Activated CD4-positive, alpha-beta T cell treated with anti-CD3 and anti-CD28 coated beads, Interleukin-2, amount 50 U/mL, for 24 hours (primary cell): ENCODE results near the gene DLST.
A peak's percentile ranks its signal among the peaks of the same experiment; 100 is the strongest.
"Not testable (repeated sequence)": the region's sequence is repeated elsewhere in the genome, so short reads cannot be mapped to it uniquely, and the experiment has no call there.

Experiments
- DNase-seq, 2 donors: peaks; one replicate each; pipeline ENCODE4 v3.0.0-alpha.2; 2020; ENCODE audit warnings: low read depth in 1 of 2, low spot score in 1 of 2

DLST gene

GRCh38 chr14:74917178-74917543 is 35.4 kb downstream of the DLST start:
- no peak for DNase-seq

- no peak for DNase-seq
These were observed 35.9 kb downstream of the DLST start for GRCh38 chr14:74917646-74918081.

GRCh38 chr14:74918380-74918779 is 36.7 kb downstream of the DLST start:
- DNase-seq: no peak

- no peak for DNase-seq
These were observed 37.9 kb downstream of the DLST start for GRCh38 chr14:74919421-74920165.

GRCh38 chr14:74920281-74920680 is 38.6 kb downstream of the DLST start:
- no peak for DNase-seq

GRCh38 chr14:74921053-74921620 is 39.4 kb downstream of the DLST start:
- DNase-seq: no peak

GRCh38 chr14:74921987-74922751 is 40.5 kb downstream of the DLST start:
- DNase-seq: no peak

GRCh38 chr14:74922752-74923401 is 41.2 kb downstream of the DLST start, which contains the start of gene RPS6KL1:
Gene RPS6KL1 (minus strand): TSS chr14:74923260. CDS start chr14:74921541, 1,719 bp downstream.
- DNase-seq: peak; percentile 51 to 67

- no peak for DNase-seq
These were observed 42.3 kb downstream of the DLST start for GRCh38 chr14:74924061-74924460.

GRCh38 chr14:74927225-74927624 is 45.5 kb downstream of the DLST start:
- DNase-seq: no peak

GRCh38 chr14:74929242-74929641 is 47.5 kb downstream of the DLST start:
- DNase-seq: no peak

- DNase-seq: not testable (repeated sequence)
These were observed 50.0 kb downstream of the DLST start for GRCh38 chr14:74931744-74932143.

- DNase-seq: no peak
These were observed 50.7 kb downstream of the DLST start for GRCh38 chr14:74932401-74932901.

- DNase-seq: not testable (repeated sequence)
These were observed 51.2 kb downstream of the DLST start for GRCh38 chr14:74932936-74933335.

GRCh38 chr14:74934041-74934440 is 52.3 kb downstream of the DLST start:
- DNase-seq: no peak

- no peak for DNase-seq
These were observed 53.0 kb downstream of the DLST start for GRCh38 chr14:74934476-74935359.

- no peak for DNase-seq
These were observed 53.6 kb downstream of the DLST start for GRCh38 chr14:74935360-74935680.

GRCh38 chr14:74936151-74936550 is 54.4 kb downstream of the DLST start:
- DNase-seq: no peak

GRCh38 chr14:74936731-74937130 is 55.0 kb downstream of the DLST start:
- DNase-seq: no peak

GRCh38 chr14:74937171-74937570 is 55.5 kb downstream of the DLST start:
- DNase-seq: no peak
